Measurements from ENCODE around the gene PUS1. TPM values are rescaled to one million over a fixed set of nuclear protein-coding genes. Genes with fewer than 3 reads are reported as not detected.

PUS1 gene
- total and polyA plus RNA-seq, 2 of the 4 experiments (the other 2 are of a cell fraction): 14.0 to 36.7 TPM

DNA sequence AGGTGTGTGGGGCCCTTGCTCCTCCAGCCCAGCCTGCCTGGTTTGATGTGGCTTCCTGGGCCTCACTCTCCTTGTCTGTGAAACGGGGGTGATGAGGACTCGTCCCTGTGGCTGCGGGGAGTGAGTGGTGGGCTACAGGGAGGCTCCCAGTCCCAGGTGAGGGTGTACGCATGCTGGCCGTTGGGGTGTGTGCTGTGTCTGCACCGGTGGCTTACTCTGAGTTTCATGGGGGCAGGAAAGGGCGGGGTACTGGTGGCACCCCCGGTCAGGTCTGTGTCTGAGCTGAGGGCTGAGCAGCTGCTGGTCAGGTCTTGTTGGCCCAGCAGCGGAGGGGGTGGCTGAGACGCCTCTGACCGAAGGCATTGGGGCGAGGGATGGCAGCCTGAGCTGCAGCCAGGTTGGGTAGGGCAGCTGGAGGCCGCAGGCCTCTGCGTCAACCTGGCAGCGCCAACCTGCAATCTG lies 23.4 kb upstream of the PUS1 start:
- no peak overlapping the region for H3K27ac ChIP-seq (ENCODE audit: insufficient read depth, low read length)
- H2BK20ac ChIP-seq (ENCODE audit: low read depth, low read length): no peak overlapping the region
- in situ Hi-C loops (cut with MboI; ENCODE audit: low sequenced_read_pairs): no loop called here
- peaks cover 12 to 46% of the 10 kb centered on the region in 2 experiments for H3K79me1 ChIP-seq (ENCODE audit: low read depth in 1 of 2, low read length in 2 of 2)
- H3K9me1 ChIP-seq (ENCODE audit: insufficient read depth, low read length): 0 out of 2 replicates have a peak, but pooled peaks cover 3% of the 10 kb centered on the region
- H3K36me3 ChIP-seq (ENCODE audit: control insufficient read depth, insufficient read depth, low read length): peaks cover 34% of the 10 kb centered on the region
- H4K5ac ChIP-seq (ENCODE audit: low read depth, low read length): no peak overlapping the region
- intact Hi-C loops (cut with micrococcal nuclease): no loop called here
- no peak overlapping the region for H3K14ac ChIP-seq (replicated peaks; ENCODE audit: low read depth, low read length)
- no peak overlapping the region for H3K9ac ChIP-seq (ENCODE audit: low read depth, low read length)
- no peak overlapping the region for H3K4me2 ChIP-seq (ENCODE audit: low read depth, low read length)
- ChIA-PET POLR2A (ENCODE audit: unreplicated experiment) (no interaction called here), CTCF (no interaction called here)
- H3K23ac ChIP-seq (ENCODE audit: low read depth, low read length): no peak overlapping the region
- no peak overlapping the region for H2AK9ac ChIP-seq (replicated peaks; ENCODE audit: low read depth, low read length, poor library complexity)
- H3K27me3 ChIP-seq (ENCODE audit: control insufficient read depth, insufficient read depth, low read length): no peaks in the 10 kb centered on the region
- DNase-seq (no peak), ATAC-seq (ENCODE audit: low read depth) (no peak)
- H3K18ac ChIP-seq (ENCODE audit: low read depth, low read length): no peak overlapping the region
- H3K4me1 ChIP-seq (ENCODE audit: control insufficient read depth, insufficient read depth, low read length): no peaks in the 10 kb centered on the region
- no peak overlapping the region for H2AFZ ChIP-seq (replicated peaks; ENCODE audit: low read length, poor library complexity)
- H2BK120ac ChIP-seq (ENCODE audit: low read depth, low read length): no peak overlapping the region
- no peak overlapping the region for H3K4ac ChIP-seq (ENCODE audit: low read depth, low read length)
- H2BK5ac ChIP-seq (ENCODE audit: low read depth, low read length, poor library complexity, severe bottlenecking): no peak overlapping the region
- H4K91ac ChIP-seq (ENCODE audit: insufficient read depth, low read depth, low read length): no peak overlapping the region
- no peaks in the 10 kb centered on the region for H3K9me3 ChIP-seq (ENCODE audit: control insufficient read depth, insufficient read depth, low read length)
- no peak overlapping the region for H2BK15ac ChIP-seq (ENCODE audit: low read depth, low read length)
- TF ChIP-seq CHD1 (IDR thresholded peaks at IDR 0.05; ENCODE audit: low read depth, low read length) (no peak), BHLHE40 (IDR thresholded peaks at IDR 0.05; ENCODE audit: low read depth, low read length) (no peak), POLR2A (IDR thresholded peaks at IDR 0.05; ENCODE audit: low read depth, low read length) (no peak), CEBPB (IDR thresholded peaks at IDR 0.05; ENCODE audit: low read depth, low read length) (no peak), MAFK (IDR thresholded peaks at IDR 0.05; ENCODE audit: low read depth, low read length) (no peak), RAD21 (IDR thresholded peaks at IDR 0.05; ENCODE audit: low read length) (no peak), MAZ (IDR thresholded peaks at IDR 0.05; ENCODE audit: borderline replicate concordance, low read depth, low read length) (no peak), SMC3 (IDR thresholded peaks at IDR 0.05; ENCODE audit: low read depth, low read length) (no peak)
- H2AK5ac ChIP-seq (ENCODE audit: low read depth, low read length): no peak overlapping the region
- no peak overlapping the region for H3K4me3 ChIP-seq (ENCODE audit: insufficient read depth, low read depth, low read length)
- H4K8ac ChIP-seq (ENCODE audit: low read depth in 2 of 2, low read length in 2 of 2): no peak overlapping the region
- H4K20me1 ChIP-seq (ENCODE audit: insufficient read depth, low read length): peaks cover 46% of the 10 kb centered on the region
- WGBS, 2 experiments (ENCODE audit: extremely low coverage in 2 of 2, insufficient read length in 1 of 2): 94% methylated on average over 10 of the region's 15 CpGs; no CpG with 5 or more reads in 1 of the 2 experiments
- no TSS peak for BruUV-seq (replicated peaks)
- dilution Hi-C loops (cut with HindIII; ENCODE audit: low sequenced_read_pairs, unreplicated experiment): no loop called here
- H3K56ac ChIP-seq (ENCODE audit: extremely low read depth, insufficient read depth, low read length): no peak overlapping the region

Measured in IMR-90 (cell line).